22Rv1 (cell line): Measurements from ENCODE around the gene CCR7.

Experiments
- H3K27ac ChIP-seq: fragments of 450-650 bp; 2 replicates; pipeline ENCODE4 v1.5.1; 2017
- ZFX ChIP-seq: fragments of 450-650 bp; IDR thresholded peaks from 2 replicates; pipeline ENCODE4 v1.6.1; 2017; ENCODE audit warnings: antibody characterized with exemption, borderline replicate concordance
- TF ChIP-seq, protein P1 (sequence below): fragments of 450-650 bp; IDR thresholded peaks from 2 replicates; pipeline ENCODE4 v1.5.1; 2017; ENCODE audit warnings: mild to moderate bottlenecking

Gene CCR7

DNA sequence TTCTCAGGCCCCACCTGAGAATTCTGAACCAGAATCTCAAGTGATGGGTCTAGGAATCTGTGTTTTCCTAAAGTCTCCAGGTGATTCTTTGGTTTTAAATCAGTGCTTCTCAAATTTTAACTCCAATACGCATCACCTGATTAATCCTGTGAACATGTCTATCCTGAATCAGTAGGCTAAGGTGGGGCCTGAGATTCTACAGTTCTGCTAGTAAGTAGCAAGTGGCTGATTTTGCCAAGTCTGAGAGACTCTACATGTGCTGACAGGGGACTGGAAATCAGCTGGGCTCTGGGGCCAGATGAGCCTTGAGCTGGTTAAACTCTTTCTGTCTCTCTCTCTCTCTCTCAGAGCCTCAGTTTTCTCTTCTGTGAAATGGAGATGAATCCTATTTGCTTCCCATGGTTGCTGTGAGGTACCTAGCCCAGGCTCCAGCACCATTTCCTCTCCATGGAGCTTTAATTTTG is 9.0 kb downstream of the CCR7 start:
- no peak overlapping the region for H3K27ac ChIP-seq
- TF ChIP-seq, protein P1, sequence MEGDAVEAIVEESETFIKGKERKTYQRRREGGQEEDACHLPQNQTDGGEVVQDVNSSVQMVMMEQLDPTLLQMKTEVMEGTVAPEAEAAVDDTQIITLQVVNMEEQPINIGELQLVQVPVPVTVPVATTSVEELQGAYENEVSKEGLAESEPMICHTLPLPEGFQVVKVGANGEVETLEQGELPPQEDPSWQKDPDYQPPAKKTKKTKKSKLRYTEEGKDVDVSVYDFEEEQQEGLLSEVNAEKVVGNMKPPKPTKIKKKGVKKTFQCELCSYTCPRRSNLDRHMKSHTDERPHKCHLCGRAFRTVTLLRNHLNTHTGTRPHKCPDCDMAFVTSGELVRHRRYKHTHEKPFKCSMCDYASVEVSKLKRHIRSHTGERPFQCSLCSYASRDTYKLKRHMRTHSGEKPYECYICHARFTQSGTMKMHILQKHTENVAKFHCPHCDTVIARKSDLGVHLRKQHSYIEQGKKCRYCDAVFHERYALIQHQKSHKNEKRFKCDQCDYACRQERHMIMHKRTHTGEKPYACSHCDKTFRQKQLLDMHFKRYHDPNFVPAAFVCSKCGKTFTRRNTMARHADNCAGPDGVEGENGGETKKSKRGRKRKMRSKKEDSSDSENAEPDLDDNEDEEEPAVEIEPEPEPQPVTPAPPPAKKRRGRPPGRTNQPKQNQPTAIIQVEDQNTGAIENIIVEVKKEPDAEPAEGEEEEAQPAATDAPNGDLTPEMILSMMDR = no peak
- no peak for TF ChIP-seq ZFX

DNA sequence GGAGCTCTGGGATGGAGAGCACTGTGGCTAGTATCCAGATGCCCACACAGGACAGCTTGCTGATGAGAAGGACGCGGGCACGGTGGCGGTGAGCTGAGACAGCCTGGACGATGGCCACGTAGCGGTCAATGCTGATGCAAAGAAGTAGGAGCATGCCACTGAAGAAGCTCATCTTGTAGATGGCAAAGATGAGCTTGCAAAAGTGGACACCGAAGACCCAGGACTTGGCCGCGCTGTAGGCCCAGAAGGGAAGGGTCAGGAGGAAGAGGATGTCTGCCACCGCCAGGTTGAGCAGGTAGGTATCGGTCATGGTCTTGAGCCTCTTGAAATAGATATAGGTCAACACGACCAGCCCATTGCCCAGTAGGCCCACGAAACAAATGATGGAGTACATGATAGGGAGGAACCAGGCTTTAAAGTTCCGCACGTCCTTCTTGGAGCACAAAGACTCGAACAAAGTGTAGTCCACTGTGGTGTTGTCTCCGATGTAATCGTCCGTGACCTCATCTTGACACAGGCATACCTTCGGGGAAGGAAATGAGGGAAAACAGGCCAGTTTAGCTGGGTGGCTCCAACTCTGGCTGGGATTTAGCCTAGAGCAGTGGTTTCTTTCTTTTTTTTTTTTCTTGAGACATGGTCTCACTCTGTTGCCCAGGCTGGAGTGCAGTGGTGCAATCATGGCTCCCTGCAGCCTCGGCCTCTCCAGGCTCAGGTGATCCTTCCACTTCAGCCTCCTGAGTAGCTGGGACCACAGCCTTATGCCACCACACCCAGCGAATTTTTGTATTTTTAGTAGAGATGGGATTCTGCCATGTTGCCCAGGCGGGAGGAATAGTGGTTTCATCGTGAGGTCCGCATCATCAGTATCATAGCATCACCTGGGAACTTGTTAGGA is 9.7 kb downstream of the CCR7 start:
- TF ChIP-seq, protein P1 = no peak
- no peak for TF ChIP-seq ZFX
- no peak overlapping the region for H3K27ac ChIP-seq

DNA sequence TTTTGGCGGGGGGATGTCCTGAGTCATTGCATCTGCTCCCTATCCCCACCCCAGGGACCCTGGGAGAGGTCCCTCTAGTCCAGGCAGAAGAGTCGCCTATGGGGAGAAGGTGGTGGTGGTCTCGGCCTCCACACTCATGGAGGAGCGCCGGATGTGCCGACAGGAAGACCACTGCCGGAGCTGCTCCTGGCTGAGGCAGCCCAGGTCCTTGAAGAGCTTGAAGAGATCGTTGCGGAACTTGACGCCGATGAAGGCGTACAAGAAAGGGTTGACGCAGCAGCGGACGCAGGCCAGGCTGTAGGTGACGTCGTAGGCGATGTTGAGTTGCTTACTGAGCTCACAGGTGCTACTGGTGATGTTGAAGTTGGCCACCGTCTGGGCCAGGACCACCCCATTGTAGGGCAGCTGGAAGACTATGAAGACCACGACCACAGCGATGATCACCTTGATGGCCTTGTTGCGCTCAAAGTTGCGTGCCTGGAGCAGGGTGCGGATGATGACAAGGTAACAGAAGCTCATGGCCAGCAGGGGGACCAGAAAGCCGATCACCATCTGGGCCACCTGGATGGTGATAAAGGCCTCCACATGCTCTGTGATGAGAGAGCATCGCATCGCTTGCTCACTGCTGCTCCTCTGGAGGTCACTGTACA is 10.5 kb downstream of the CCR7 start:
- no peak for TF ChIP-seq ZFX
- TF ChIP-seq, protein P1 = no peak
- H3K27ac ChIP-seq = no peak overlapping the region

DNA sequence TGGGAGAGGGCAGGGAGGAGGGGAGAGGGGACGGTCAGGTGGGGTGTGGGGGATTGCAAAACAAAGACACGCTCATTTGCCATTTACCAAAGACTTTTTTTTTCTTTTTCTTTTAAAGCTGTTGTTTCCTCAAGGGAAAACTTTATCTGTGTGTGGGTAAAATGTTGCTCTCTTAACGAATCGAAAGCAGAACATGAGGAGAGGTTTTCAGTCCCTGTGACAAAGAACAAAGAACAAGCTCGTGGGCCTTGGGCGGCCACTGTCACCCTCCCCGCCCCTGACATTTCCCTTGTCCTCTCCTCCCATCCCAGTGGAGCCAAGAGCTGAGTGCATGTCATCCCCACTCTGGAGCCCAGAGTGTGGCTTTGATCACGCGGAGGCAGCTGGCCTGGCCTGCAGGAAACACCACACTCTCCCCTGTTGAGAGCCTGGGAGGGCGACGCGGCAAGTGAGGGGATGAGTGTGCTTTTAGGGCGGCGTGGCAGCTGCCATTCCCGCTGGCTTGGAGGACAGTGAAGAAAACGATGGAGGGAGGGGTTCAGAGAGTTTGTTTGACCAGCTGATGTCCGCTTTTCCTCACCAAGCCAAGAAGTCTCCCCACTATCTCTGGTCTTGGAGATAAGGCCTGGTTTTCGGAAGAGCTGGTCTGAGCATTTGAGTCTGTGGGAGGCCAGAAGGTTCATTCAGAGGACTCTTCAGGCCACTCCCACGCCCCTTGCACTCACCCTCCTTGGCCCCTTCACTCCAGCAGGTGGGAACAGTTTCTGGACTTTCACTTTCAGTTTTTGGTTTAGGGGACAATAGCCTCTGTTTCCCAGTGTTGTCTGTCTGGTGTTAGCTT is 11.4 kb downstream of the CCR7 start:
- H3K27ac ChIP-seq = no peak overlapping the region
- TF ChIP-seq, protein P1 = no peak
- TF ChIP-seq ZFX = no peak

DNA sequence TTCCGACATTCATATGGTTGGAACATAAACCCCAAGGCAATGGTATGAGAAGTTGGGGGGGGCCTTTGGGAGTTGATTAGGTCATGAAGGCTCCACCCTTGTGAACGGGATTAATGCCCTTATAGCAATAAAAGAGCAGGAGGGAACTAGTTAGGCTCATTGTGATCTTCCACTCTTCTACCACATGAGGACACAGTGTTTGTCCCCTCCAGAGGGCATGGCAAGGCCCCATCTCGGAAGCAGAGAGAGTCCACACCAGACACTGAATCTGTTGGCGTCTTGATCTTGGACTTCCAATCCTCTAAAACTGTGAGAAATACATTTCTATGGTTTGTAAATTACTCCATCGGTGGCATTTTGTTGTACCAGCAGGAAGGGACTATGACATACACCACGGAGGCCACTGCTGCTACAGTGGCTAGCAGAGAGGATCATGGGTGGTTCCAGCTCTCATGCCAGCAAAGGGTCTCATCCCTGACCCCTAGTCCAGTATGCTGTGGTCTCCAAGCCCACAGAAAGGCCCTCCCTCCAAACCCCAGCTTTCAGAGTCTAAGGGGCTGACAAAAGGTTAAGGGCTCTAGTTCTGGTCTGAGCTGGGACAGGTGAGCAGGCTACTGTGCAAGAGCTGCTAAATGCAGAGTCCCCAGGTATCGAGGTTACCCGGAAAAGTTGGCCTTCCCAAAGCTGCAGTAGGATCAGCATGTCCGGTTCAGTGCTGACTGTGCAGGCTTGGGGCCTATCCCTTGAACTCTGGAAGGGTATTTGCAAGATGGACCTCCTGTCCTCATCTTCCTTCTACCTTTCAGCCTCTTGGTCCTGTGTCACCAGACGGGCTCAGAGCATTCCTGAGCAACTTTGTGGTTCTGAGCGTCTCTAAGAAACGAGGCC is 12.2 kb downstream of the CCR7 start:
- TF ChIP-seq ZFX = no peak
- TF ChIP-seq, protein P1 = no peak
- H3K27ac ChIP-seq = no peak overlapping the region
